HepG2 (cell line): Measurements from ENCODE around the gene CSMD2. TPM values are rescaled to one million over a fixed set of nuclear protein-coding genes. Genes with fewer than 3 reads are reported as not detected.

Source experiments
- ZBTB38 ChIP-seq: sonication (generic); formaldehyde crosslinking; IDR thresholded peaks from 2 replicates; pipeline ENCODE4 v1.5.1; 2020; ENCODE audit warnings: mild to moderate bottlenecking, missing genetic modification reagents
- ZFX ChIP-seq: sonication (generic); formaldehyde crosslinking; IDR thresholded peaks from 2 replicates; pipeline ENCODE4 v1.4.0; 2020; ENCODE audit warnings: mild to moderate bottlenecking, low read depth, missing genetic modification reagents, moderate library complexity
- ZNF280D ChIP-seq: sonication (generic); formaldehyde crosslinking; IDR thresholded peaks from 2 replicates; pipeline ENCODE4 v1.5.1; 2020; ENCODE audit warnings: mild to moderate bottlenecking, missing genetic modification reagents
- ZNF7 ChIP-seq: IDR thresholded peaks from 2 replicates; pipeline ENCODE4 v1.6.1; 2016; ENCODE audit warnings: missing biosample characterization, missing genetic modification reagents
- polyA plus RNA-seq, 8 experiments: library from polyadenylated mRNA; depleted of rRNA in 3 of 8; stranded (reverse) in 7 of 8; unstranded in 1 of 8; fragments of >200 nt; fragmentation: Illumina TruSeq in 4 of 8; extraction: Trizol in 4 of 8; gene quantifications; 2 replicates each; pipeline versions ENCODE4 v1.2.1 to v1.2.3, GENCODE V29; 2011 to 2016; ENCODE audit warnings: low read depth in 4 of 8, missing spikeins in 1 of 8, mixed read lengths in 1 of 8; ENCODE audit not compliant: insufficient read depth in 1 of 8
- total RNA-seq, 5 experiments: library from RNA; depleted of rRNA; stranded (reverse); fragments of >200 nt; fragmentation: Illumina TruSeq; extraction: Trizol; gene quantifications; 2 replicates each; pipeline ENCODE4 v1.2.3, GENCODE V29; 2016; ENCODE audit warnings: low read depth in 1 of 5
- TF ChIP-seq, protein P1 (sequence below): sonication (generic); formaldehyde crosslinking; IDR thresholded peaks from 2 replicates; pipeline ENCODE4 v1.4.0; 2020; ENCODE audit warnings: mild to moderate bottlenecking, missing genetic modification reagents

CSMD2 gene
- total and polyA plus RNA-seq, 2 of the 13 experiments (the other 11 are each of a cell fraction or from before 2014, with no cell fraction given), result not detected

DNA sequence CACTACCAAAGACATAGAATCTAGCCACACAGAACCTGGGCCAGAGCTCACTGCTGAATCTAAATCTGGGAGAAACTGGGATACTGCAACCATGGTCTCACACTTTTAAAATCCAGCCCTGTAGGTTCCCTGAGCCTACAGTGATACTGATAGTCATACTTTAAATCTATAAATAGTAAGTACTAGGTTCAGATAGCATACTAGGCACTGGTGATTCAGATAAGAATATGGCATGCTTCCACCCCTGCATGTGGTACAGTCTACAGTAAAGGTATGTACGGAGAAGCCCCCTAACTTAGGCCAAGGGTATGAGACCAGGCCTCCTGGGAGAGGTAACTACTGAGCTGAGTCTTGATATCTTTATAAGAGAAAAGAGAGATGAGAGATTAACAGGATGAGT lies 494.5 kb downstream of the CSMD2 start (continued):
- TF ChIP-seq ZFX (CRISPR knock-in tag) (no peak), ZNF7 (CRISPR knock-in tag) (no peak), ZNF280D (CRISPR knock-in tag) (no peak), ZBTB38 (CRISPR knock-in tag) (no peak)
- TF ChIP-seq, protein P1, sequence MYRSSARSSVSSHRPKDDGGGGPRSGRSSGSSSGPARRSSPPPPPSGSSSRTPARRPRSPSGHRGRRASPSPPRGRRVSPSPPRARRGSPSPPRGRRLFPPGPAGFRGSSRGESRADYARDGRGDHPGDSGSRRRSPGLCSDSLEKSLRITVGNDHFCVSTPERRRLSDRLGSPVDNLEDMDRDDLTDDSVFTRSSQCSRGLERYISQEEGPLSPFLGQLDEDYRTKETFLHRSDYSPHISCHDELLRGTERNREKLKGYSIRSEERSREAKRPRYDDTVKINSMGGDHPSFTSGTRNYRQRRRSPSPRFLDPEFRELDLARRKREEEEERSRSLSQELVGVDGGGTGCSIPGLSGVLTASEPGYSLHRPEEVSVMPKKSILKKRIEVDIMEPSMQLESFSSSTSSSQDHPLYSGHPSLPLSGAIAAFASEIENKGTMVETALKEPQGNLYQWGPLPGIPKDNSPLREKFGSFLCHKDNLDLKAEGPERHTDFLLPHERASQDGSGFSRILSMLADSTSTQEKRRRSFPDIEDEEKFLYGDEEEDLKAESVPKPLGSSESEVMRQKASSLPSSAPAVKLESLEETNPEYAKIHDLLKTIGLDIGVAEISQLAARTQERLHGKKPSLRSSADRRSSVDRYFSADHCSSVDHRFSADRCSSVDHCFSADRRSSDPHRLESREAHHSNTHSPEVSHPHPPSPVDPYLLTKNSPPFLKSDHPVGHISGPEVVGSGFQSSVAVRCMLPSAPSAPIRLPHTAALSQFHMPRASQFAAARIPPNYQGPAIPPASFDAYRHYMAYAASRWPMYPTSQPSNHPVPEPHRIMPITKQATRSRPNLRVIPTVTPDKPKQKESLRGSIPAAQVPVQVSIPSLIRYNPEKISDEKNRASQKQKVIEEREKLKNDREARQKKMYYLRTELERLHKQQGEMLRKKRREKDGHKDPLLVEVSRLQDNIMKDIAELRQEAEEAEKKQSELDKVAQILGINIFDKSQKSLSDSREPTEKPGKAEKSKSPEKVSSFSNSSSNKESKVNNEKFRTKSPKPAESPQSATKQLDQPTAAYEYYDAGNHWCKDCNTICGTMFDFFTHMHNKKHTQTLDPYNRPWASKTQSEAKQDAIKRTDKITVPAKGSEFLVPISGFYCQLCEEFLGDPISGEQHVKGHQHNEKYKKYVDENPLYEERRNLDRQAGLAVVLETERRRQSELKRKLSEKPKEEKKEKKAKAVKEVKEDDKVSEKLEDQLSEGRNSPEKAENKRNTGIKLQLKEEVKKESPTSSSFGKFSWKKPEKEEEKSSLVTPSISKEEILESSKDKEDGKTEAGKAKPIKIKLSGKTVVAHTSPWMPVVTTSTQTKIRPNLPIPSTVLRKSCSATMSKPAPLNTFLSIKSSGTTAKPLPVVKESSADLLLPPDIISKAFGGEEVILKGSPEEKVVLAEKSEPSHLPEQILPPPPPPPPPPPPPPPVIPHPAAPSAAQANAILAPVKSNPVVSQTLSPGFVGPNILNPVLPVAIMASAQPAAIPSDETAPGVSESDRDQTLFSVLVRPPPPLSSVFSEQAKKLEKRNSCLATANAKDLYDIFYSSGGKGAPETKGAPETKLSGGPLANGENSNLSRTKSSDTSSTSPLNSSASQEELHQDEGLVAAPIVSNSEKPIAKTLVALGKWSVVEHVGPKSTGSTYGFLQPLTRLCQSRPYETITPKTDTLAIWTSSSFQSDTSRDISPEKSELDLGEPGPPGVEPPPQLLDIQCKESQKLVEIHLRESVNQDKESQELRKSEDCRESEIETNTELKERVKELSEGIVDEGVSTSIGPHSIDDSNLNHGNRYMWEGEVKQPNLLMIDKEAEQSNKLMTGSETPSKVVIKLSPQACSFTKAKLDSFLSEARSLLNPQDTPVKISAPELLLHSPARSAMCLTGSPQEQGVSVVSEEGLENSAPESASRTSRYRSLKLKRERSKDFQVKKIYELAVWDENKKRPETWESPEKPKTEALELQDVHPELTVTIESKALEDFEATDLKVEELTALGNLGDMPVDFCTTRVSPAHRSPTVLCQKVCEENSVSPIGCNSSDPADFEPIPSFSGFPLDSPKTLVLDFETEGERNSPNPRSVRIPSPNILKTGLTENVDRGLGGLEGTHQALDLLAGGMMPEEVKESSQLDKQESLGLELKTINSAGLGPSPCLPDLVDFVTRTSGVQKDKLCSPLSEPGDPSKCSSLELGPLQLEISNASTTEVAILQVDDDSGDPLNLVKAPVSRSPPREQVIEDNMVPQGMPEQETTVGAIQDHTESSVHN (CRISPR knock-in tag), result no peak
